Skeletal muscle satellite cell (primary cell): ENCODE results near the gene EIF4A3.
"Not testable (repeated sequence)": the region's sequence is repeated elsewhere in the genome, so short reads cannot be mapped to it uniquely, and the experiment has no call there.

Experiments used
- H3K27me3 ChIP-seq: 2 replicates; pipeline ENCODE4 v1.7.0; 2013; ENCODE audit warnings: low read length; ENCODE audit not compliant: control insufficient read depth, insufficient read depth
- H3K36me3 ChIP-seq: 2 replicates; pipeline ENCODE4 v1.7.0; 2013; ENCODE audit warnings: mild to moderate bottlenecking, control low read depth, low read length; ENCODE audit not compliant: insufficient read depth
- H3K4me1 ChIP-seq: 2 replicates; pipeline ENCODE4 v1.7.0; 2013; ENCODE audit warnings: low read length; ENCODE audit not compliant: control insufficient read depth, insufficient read depth
- H3K4me2 ChIP-seq: 2 replicates; pipeline ENCODE4 v1.7.0; 2013; ENCODE audit warnings: mild to moderate bottlenecking, low read length
- H3K4me3 ChIP-seq: 2 replicates; pipeline ENCODE4 v1.7.0; 2013; ENCODE audit warnings: low read length
- H3K9ac ChIP-seq: 2 replicates; pipeline ENCODE4 v1.7.0; 2013; ENCODE audit warnings: mild to moderate bottlenecking, low read depth, low read length, moderate library complexity
- H3K9me3 ChIP-seq: replicated peaks from 2 replicates; pipeline ENCODE4 v1.7.0; 2013; ENCODE audit warnings: mild to moderate bottlenecking, control low read depth, low read length

Gene EIF4A3

GRCh38 chr17:80169784-80170500 is 23.0 kb upstream of the EIF4A3 start, which contains the start of gene CARD14:
Gene CARD14 (plus strand): TSS chr17:80170030. CDS start chr17:80181439, 11,409 bp downstream.
- H3K36me3 ChIP-seq, result no peaks in the 10 kb centered on the region
- H3K4me1 ChIP-seq, result no peaks in the 10 kb centered on the region
- H3K9ac ChIP-seq, result no peak within 1 kb of the TSS
- H3K4me3 ChIP-seq, result no peak within 1 kb of the TSS
- no peak within 1 kb of the TSS for H3K4me2 ChIP-seq
- H3K27me3 ChIP-seq, result peaks cover 33% of the 10 kb centered on the region
- no peaks in the 10 kb centered on the region for H3K9me3 ChIP-seq

GRCh38 chr17:80169107-80169506 is 22.2 kb upstream of the EIF4A3 start:
- H3K4me3 ChIP-seq, result no peak overlapping the region
- no peak overlapping the region for H3K9ac ChIP-seq
- no peaks in the 10 kb centered on the region for H3K36me3 ChIP-seq
- peaks cover 36% of the 10 kb centered on the region for H3K27me3 ChIP-seq
- H3K4me1 ChIP-seq, result no peaks in the 10 kb centered on the region
- H3K4me2 ChIP-seq, result no peak overlapping the region
- H3K9me3 ChIP-seq, result no peaks in the 10 kb centered on the region

GRCh38 chr17:80168371-80168770 is 21.4 kb upstream of the EIF4A3 start:
- H3K9me3 ChIP-seq, result no peaks in the 10 kb centered on the region
- no peak overlapping the region for H3K4me3 ChIP-seq
- no peak overlapping the region for H3K9ac ChIP-seq
- peaks cover 39% of the 10 kb centered on the region for H3K27me3 ChIP-seq
- no peak overlapping the region for H3K4me2 ChIP-seq
- H3K4me1 ChIP-seq, result no peaks in the 10 kb centered on the region
- H3K36me3 ChIP-seq, result no peaks in the 10 kb centered on the region

- peaks cover 29% of the 10 kb centered on the region for H3K27me3 ChIP-seq
- H3K4me3 ChIP-seq, result no peak overlapping the region
- H3K9me3 ChIP-seq, result no peaks in the 10 kb centered on the region
- no peak overlapping the region for H3K9ac ChIP-seq
- no peaks in the 10 kb centered on the region for H3K36me3 ChIP-seq
- H3K4me1 ChIP-seq, result no peaks in the 10 kb centered on the region
- H3K4me2 ChIP-seq, result no peak overlapping the region
Measured at GRCh38 chr17:80166446-80166845, 19.5 kb upstream of the EIF4A3 start.

GRCh38 chr17:80164185-80164584 is 17.3 kb upstream of the EIF4A3 start:
- Histone ChIP-seq H3K36me3 (no peaks in the 10 kb centered on the region), H3K4me3 (no peak overlapping the region), H3K27me3 (peaks cover 26% of the 10 kb centered on the region), H3K4me1 (no peaks in the 10 kb centered on the region), H3K9me3 (no peaks in the 10 kb centered on the region), H3K9ac (no peak overlapping the region), H3K4me2 (no peak overlapping the region)

GRCh38 chr17:80163336-80163735 is 16.4 kb upstream of the EIF4A3 start:
- Histone ChIP-seq H3K27me3 (peaks cover 18% of the 10 kb centered on the region), H3K9ac (no peak overlapping the region), H3K36me3 (no peaks in the 10 kb centered on the region), H3K4me3 (no peak overlapping the region), H3K4me1 (no peaks in the 10 kb centered on the region), H3K9me3 (no peaks in the 10 kb centered on the region), H3K4me2 (no peak overlapping the region)

GRCh38 chr17:80160536-80160935 is 13.6 kb upstream of the EIF4A3 start:
- H3K9me3 ChIP-seq, result peaks cover 6% of the 10 kb centered on the region
- peaks cover 18% of the 10 kb centered on the region for H3K27me3 ChIP-seq
- peaks cover 4% of the 10 kb centered on the region for H3K4me1 ChIP-seq
- no peak overlapping the region for H3K9ac ChIP-seq
- no peak overlapping the region for H3K4me3 ChIP-seq
- H3K4me2 ChIP-seq, result no peak overlapping the region
- no peaks in the 10 kb centered on the region for H3K36me3 ChIP-seq

GRCh38 chr17:80158846-80159245 is 11.9 kb upstream of the EIF4A3 start:
- H3K4me1 ChIP-seq, result peaks cover 4% of the 10 kb centered on the region
- H3K9ac ChIP-seq, result no peak overlapping the region

GRCh38 chr17:80155600-80155999 is 8.7 kb upstream of the EIF4A3 start:
- H3K36me3 ChIP-seq, H3K27me3 ChIP-seq, H3K9me3 ChIP-seq, H3K4me2 ChIP-seq, H3K4me3 ChIP-seq, H3K9ac ChIP-seq: not testable (repeated sequence)
- H3K4me1 ChIP-seq, result peaks cover 19% of the 10 kb centered on the region

More at GRCh38 chr17:80158846-80159245, 11.9 kb upstream of the EIF4A3 start:
- Histone ChIP-seq H3K4me3 (no peak overlapping the region), H3K36me3 (no peaks in the 10 kb centered on the region), H3K9me3 (peaks cover 7% of the 10 kb centered on the region), H3K27me3 (peaks cover 13% of the 10 kb centered on the region), H3K4me2 (no peak overlapping the region)

- peaks cover 7% of the 10 kb centered on the region for H3K9me3 ChIP-seq
- peaks cover 19% of the 10 kb centered on the region for H3K4me1 ChIP-seq
- no peak overlapping the region for H3K4me3 ChIP-seq
- no peak overlapping the region for H3K4me2 ChIP-seq
- no peak overlapping the region for H3K9ac ChIP-seq
- H3K27me3 ChIP-seq, result no peaks in the 10 kb centered on the region
- H3K36me3 ChIP-seq, result no peaks in the 10 kb centered on the region
Measured at GRCh38 chr17:80154166-80154565, 7.2 kb upstream of the EIF4A3 start.

- H3K4me2 ChIP-seq, result no peak overlapping the region
- H3K4me3 ChIP-seq, result no peak overlapping the region
Measured at GRCh38 chr17:80153004-80153403, 6.1 kb upstream of the EIF4A3 start.

GRCh38 chr17:80152081-80152702 is 5.3 kb upstream of the EIF4A3 start:
- no peak overlapping the region for H3K9ac ChIP-seq
- no peaks in the 10 kb centered on the region for H3K27me3 ChIP-seq

More at GRCh38 chr17:80153004-80153403, 6.1 kb upstream of the EIF4A3 start:
- Histone ChIP-seq H3K36me3 (no peaks in the 10 kb centered on the region), H3K4me1 (peaks cover 22% of the 10 kb centered on the region), H3K9me3 (peaks cover 7% of the 10 kb centered on the region), H3K27me3 (no peaks in the 10 kb centered on the region), H3K9ac (no peak overlapping the region)

More at GRCh38 chr17:80152081-80152702, 5.3 kb upstream of the EIF4A3 start:
- H3K36me3 ChIP-seq, result no peaks in the 10 kb centered on the region
- peaks cover 7% of the 10 kb centered on the region for H3K9me3 ChIP-seq
- H3K4me3 ChIP-seq, result no peak overlapping the region
- H3K4me2 ChIP-seq, result no peak overlapping the region
- peaks cover 20% of the 10 kb centered on the region for H3K4me1 ChIP-seq
